Peyer's patch (tissue), 4 donors: ENCODE measurements around the gene SPATA13. TPM values are rescaled to one million over a fixed set of nuclear protein-coding genes. Genes with fewer than 3 reads are reported as not detected.

Source experiments
- DNase-seq, 3 donors: peaks; one replicate each; pipeline ENCODE4 v3.0.0-alpha.2; 2017 to 2019
- H3K27ac ChIP-seq, 4 donors: fragments of 200-600 bp; sonication (generic); one replicate each; pipeline ENCODE4 v1.5.1; 2016 to 2019
- H3K27me3 ChIP-seq, 2 donors: fragments of 200-600 bp; sonication (generic); one replicate each; pipeline ENCODE4 v1.5.1; 2019
- H3K36me3 ChIP-seq, 3 donors: fragments of 200-600 bp; sonication (generic); one replicate each; pipeline ENCODE4 v1.5.1; 2016 to 2019
- H3K4me1 ChIP-seq, 4 donors: fragments of 200-600 bp; sonication (generic); one replicate each; pipeline ENCODE4 v1.5.1; 2016 to 2019
- H3K4me3 ChIP-seq, 4 donors: fragments of 200-600 bp; sonication (generic); 1 replicate in 3 of 4; 2 replicates in 1 of 4; pipeline ENCODE4 v1.5.1; 2016 to 2019; ENCODE audit warnings: mild to moderate bottlenecking in 1 of 4
- H3K9me3 ChIP-seq, 4 donors: fragments of 200-600 bp; sonication (generic); one replicate each; pipeline ENCODE4 v1.5.1; 2016 to 2019; ENCODE audit warnings: mild to moderate bottlenecking in 1 of 4
- CTCF ChIP-seq, 6 experiments: fragments of 450-650 bp in 4 of 6; fragments of 200-600 bp in 2 of 6; sonication (generic) in 1 of 6; IDR thresholded peaks; one replicate each; pipeline ENCODE4 v1.5.1; 2017 to 2019; ENCODE audit warnings: antibody characterized with exemption in 6 of 6, mild to moderate bottlenecking in 3 of 6, moderate library complexity in 1 of 6
- POLR2A ChIP-seq, 2 donors: fragments of 450-650 bp; IDR thresholded peaks; one replicate each; pipeline ENCODE4 v1.5.1; 2017; ENCODE audit warnings: antibody characterized with exemption in 2 of 2, mild to moderate bottlenecking in 2 of 2, moderate library complexity in 2 of 2
- total RNA-seq, 4 donors: library from RNA; depleted of rRNA; stranded (reverse); fragments of >200 nt; gene quantifications; one replicate each; pipeline ENCODE4 v1.1.0, GENCODE V29; 2016

Gene SPATA13
- total RNA-seq, 4 donors from 2014 or later: 77.1 to 191 (median 141) TPM

GRCh38 chr13:24231377-24231776 is 70.9 kb downstream of the SPATA13 start:
- Histone ChIP-seq H3K4me1 (peaks cover 0 to 15% (median 1%) of the 10 kb centered on the region in 4 donors), H3K9me3 (no peaks in the 10 kb centered on the region), H3K27ac (peak overlapping the region in 1 of 4 donors; percentile 52), H3K27me3 (no peaks in the 10 kb centered on the region), H3K36me3 (no peaks in the 10 kb centered on the region), H3K4me3 (no peak overlapping the region)
- TF ChIP-seq CTCF (IDR thresholded peaks at IDR 0.05) (no peak), POLR2A (IDR thresholded peaks at IDR 0.05) (no peak)
- DNase-seq: no peak

- H3K27ac ChIP-seq: peak overlapping the region in 2 of 4 donors; percentile 48 to 52
- no peak for TF ChIP-seq POLR2A (IDR thresholded peaks at IDR 0.05)
- no peak for TF ChIP-seq CTCF (IDR thresholded peaks at IDR 0.05)
- peaks cover 0 to 15% (median 1%) of the 10 kb centered on the region in 4 donors for H3K4me1 ChIP-seq
- peak in 2 of 3 donors; percentile 70 to 81 for DNase-seq
- no peaks in the 10 kb centered on the region for H3K9me3 ChIP-seq
- H3K4me3 ChIP-seq: no peak overlapping the region
- H3K27me3 ChIP-seq: no peaks in the 10 kb centered on the region
- H3K36me3 ChIP-seq: no peaks in the 10 kb centered on the region
Measured at GRCh38 chr13:24232037-24232436, 71.5 kb downstream of the SPATA13 start.

- Histone ChIP-seq H3K27me3 (no peaks in the 10 kb centered on the region), H3K4me3 (no peak overlapping the region), H3K36me3 (no peaks in the 10 kb centered on the region), H3K27ac (peak overlapping the region in 1 of 4 donors; percentile 48), H3K9me3 (no peaks in the 10 kb centered on the region), H3K4me1 (peaks cover 0 to 15% (median 1%) of the 10 kb centered on the region in 4 donors)
- DNase-seq: no peak
- TF ChIP-seq CTCF (IDR thresholded peaks at IDR 0.05): no peak
Measured at GRCh38 chr13:24232474-24232873, 72.0 kb downstream of the SPATA13 start.

GRCh38 chr13:24233351-24233901 is 72.9 kb downstream of the SPATA13 start:
- DNase-seq: no peak
- no peaks in the 10 kb centered on the region for H3K36me3 ChIP-seq
- H3K27ac ChIP-seq: no peak overlapping the region
- H3K27me3 ChIP-seq: no peaks in the 10 kb centered on the region
- no peak overlapping the region for H3K4me3 ChIP-seq
- TF ChIP-seq CTCF (IDR thresholded peaks at IDR 0.05) (no peak), POLR2A (IDR thresholded peaks at IDR 0.05) (no peak)
- H3K9me3 ChIP-seq: no peaks in the 10 kb centered on the region
- H3K4me1 ChIP-seq: peaks cover 0 to 15% (median 1%) of the 10 kb centered on the region in 4 donors

GRCh38 chr13:24234200-24234915 is 73.8 kb downstream of the SPATA13 start:
- no peaks in the 10 kb centered on the region for H3K27me3 ChIP-seq
- no peak for DNase-seq
- no peak overlapping the region for H3K27ac ChIP-seq
- H3K36me3 ChIP-seq: no peaks in the 10 kb centered on the region
- peaks cover 0 to 15% (median 1%) of the 10 kb centered on the region in 4 donors for H3K4me1 ChIP-seq
- TF ChIP-seq CTCF (IDR thresholded peaks at IDR 0.05): no peak
- no peak for TF ChIP-seq POLR2A (IDR thresholded peaks at IDR 0.05)
- H3K9me3 ChIP-seq: no peaks in the 10 kb centered on the region
- no peak overlapping the region for H3K4me3 ChIP-seq
